Astrocyte (in vitro differentiated cells and primary cell): ENCODE results near the gene TBX18. TPM values are rescaled to one million over a fixed set of nuclear protein-coding genes. Genes with fewer than 3 reads are reported as not detected.
A peak's percentile ranks its signal among the peaks of the same experiment; 100 is the strongest.

ENCODE experiments used
- DNase-seq: peaks from one replicate; pipeline ENCODE4 v3.0.0-alpha.2; 2010; ENCODE audit warnings: low read depth
- FAIRE-seq: peaks from 2 replicates; lab custom pipeline; 2011; peaks lifted over from hg19 to GRCh38; lab: Jason Lieb, UNC
- H2AFZ ChIP-seq: 2 replicates; pipeline ENCODE4 v1.6.0; 2012; ENCODE audit warnings: low read depth, low read length, inconsistent platforms
- H3K27ac ChIP-seq: 2 replicates; pipeline ENCODE4 v1.5.1; 2011; ENCODE audit warnings: low read depth, low read length, inconsistent platforms
- H3K27me3 ChIP-seq: 2 replicates; pipeline ENCODE4 v1.6.0; 2011; ENCODE audit warnings: low read length, inconsistent platforms; ENCODE audit not compliant: insufficient read depth
- H3K36me3 ChIP-seq: 2 replicates; pipeline ENCODE4 v1.5.1; 2011; ENCODE audit warnings: low read length, inconsistent platforms; ENCODE audit not compliant: insufficient read depth
- H3K4me1 ChIP-seq: 2 replicates; pipeline ENCODE4 v1.5.1; 2011; ENCODE audit warnings: low read length, inconsistent platforms; ENCODE audit not compliant: insufficient read depth
- H3K4me2 ChIP-seq: 2 replicates; pipeline ENCODE4 v1.6.0; 2012; ENCODE audit warnings: low read length, inconsistent platforms
- H3K4me3 ChIP-seq: 2 replicates; pipeline ENCODE4 v1.5.1; 2011; ENCODE audit warnings: low read depth, mild to moderate bottlenecking, low read length, inconsistent platforms; ENCODE audit not compliant: insufficient read depth
- H3K79me2 ChIP-seq: 2 replicates; pipeline ENCODE4 v1.6.0; 2012; ENCODE audit warnings: mild to moderate bottlenecking, low read length, inconsistent platforms; ENCODE audit not compliant: insufficient read depth
- H3K9ac ChIP-seq: 2 replicates; pipeline ENCODE4 v1.6.0; 2012; ENCODE audit warnings: mild to moderate bottlenecking, low read length, inconsistent platforms
- H3K9me3 ChIP-seq: 2 replicates; pipeline ENCODE4 v1.5.1; 2012; ENCODE audit warnings: low read depth, mild to moderate bottlenecking, low read length, inconsistent platforms; ENCODE audit not compliant: insufficient read depth
- H4K20me1 ChIP-seq: 2 replicates; pipeline ENCODE4 v1.6.0; 2012; ENCODE audit warnings: low read length, inconsistent platforms; ENCODE audit not compliant: insufficient read depth
- H3K27ac Mint-ChIP-seq: one replicate; pipeline ENCODE4 v1.8.0; 2021; ENCODE audit warnings: mild to moderate bottlenecking, mixed read lengths; ENCODE audit not compliant: unreplicated experiment
- H3K27me3 Mint-ChIP-seq: one replicate; pipeline ENCODE4 v1.8.0; 2021; ENCODE audit warnings: low read depth, mixed read lengths; ENCODE audit not compliant: unreplicated experiment
- H3K36me3 Mint-ChIP-seq: one replicate; pipeline ENCODE4 v1.8.0; 2021; ENCODE audit warnings: low read depth, mixed read lengths; ENCODE audit not compliant: unreplicated experiment
- H3K4me1 Mint-ChIP-seq: one replicate; pipeline ENCODE4 v1.8.0; 2021; ENCODE audit warnings: low read depth, mixed read lengths; ENCODE audit not compliant: unreplicated experiment
- H3K4me3 Mint-ChIP-seq: one replicate; pipeline ENCODE4 v1.8.0; 2021; ENCODE audit warnings: mild to moderate bottlenecking, moderate library complexity, mixed read lengths; ENCODE audit not compliant: unreplicated experiment
- H3K9me3 Mint-ChIP-seq: one replicate; pipeline ENCODE4 v1.8.0; 2021; ENCODE audit warnings: mild to moderate bottlenecking, mixed read lengths; ENCODE audit not compliant: unreplicated experiment
- EZH2 ChIP-seq: IDR thresholded peaks from 2 replicates; pipeline ENCODE4 v1.6.1; 2012; ENCODE audit warnings: mild to moderate bottlenecking, low read length, inconsistent platforms; ENCODE audit not compliant: insufficient read depth
- total RNA-seq: library from RNA; stranded (reverse); gene quantifications from 2 replicates; pipeline ENCODE4 v1.2.1, GENCODE V29; 2021
- TF ChIP-seq, protein P1 (sequence below): IDR thresholded peaks from 2 replicates; pipeline ENCODE4 v1.5.1; 2011; ENCODE audit warnings: low read depth, mild to moderate bottlenecking, inconsistent platforms, low read length, moderate library complexity; ENCODE audit not compliant: insufficient read depth

TBX18 gene
- total RNA-seq, 1 donor from 2014 or later: 12.5 TPM

DNA sequence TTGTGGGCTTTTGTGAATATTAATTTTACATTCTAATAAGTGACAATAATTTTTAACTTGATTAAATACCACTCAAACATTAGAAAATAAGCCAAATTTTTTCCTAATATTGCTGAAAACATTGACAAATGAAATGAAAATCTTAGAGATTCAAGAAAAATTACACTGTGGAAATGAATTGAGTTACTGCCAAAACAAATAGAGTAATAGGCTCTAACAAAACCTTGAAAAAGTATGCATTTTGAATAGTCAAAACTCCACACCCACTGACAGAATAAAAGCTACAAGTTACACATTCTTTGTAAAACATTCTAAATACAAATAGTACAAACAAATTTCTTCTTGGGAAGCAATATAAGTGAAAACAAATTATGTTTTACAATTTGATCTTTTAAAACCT lies 5.9 kb downstream of the TBX18 start:
- H3K4me3 Mint-ChIP-seq: no peak overlapping the region
- no peak overlapping the region for H3K27ac Mint-ChIP-seq
- H3K9me3 ChIP-seq: no peaks in the 10 kb centered on the region
- peak overlapping the region; percentile 8 for H3K4me2 ChIP-seq
- H3K9ac ChIP-seq: no peak overlapping the region
- no peak overlapping the region for H3K27ac ChIP-seq
- H3K4me1 ChIP-seq: no peaks in the 10 kb centered on the region
- no peaks in the 10 kb centered on the region for H4K20me1 ChIP-seq
- H3K79me2 ChIP-seq: peaks cover 79% of the 10 kb centered on the region
- no peak overlapping the region for H3K4me3 ChIP-seq
- FAIRE-seq (no peak), DNase-seq (no peak)
- no peak overlapping the region for H2AFZ ChIP-seq
- H3K4me1 Mint-ChIP-seq: no peaks in the 10 kb centered on the region
- no peaks in the 10 kb centered on the region for H3K9me3 Mint-ChIP-seq
- H3K36me3 ChIP-seq: no peaks in the 10 kb centered on the region
- TF ChIP-seq EZH2: no peak
- TF ChIP-seq, protein P1, sequence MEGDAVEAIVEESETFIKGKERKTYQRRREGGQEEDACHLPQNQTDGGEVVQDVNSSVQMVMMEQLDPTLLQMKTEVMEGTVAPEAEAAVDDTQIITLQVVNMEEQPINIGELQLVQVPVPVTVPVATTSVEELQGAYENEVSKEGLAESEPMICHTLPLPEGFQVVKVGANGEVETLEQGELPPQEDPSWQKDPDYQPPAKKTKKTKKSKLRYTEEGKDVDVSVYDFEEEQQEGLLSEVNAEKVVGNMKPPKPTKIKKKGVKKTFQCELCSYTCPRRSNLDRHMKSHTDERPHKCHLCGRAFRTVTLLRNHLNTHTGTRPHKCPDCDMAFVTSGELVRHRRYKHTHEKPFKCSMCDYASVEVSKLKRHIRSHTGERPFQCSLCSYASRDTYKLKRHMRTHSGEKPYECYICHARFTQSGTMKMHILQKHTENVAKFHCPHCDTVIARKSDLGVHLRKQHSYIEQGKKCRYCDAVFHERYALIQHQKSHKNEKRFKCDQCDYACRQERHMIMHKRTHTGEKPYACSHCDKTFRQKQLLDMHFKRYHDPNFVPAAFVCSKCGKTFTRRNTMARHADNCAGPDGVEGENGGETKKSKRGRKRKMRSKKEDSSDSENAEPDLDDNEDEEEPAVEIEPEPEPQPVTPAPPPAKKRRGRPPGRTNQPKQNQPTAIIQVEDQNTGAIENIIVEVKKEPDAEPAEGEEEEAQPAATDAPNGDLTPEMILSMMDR: no peak
- H3K27me3 Mint-ChIP-seq: peaks cover 15% of the 10 kb centered on the region
- peaks cover 9% of the 10 kb centered on the region for H3K36me3 Mint-ChIP-seq
- H3K27me3 ChIP-seq: peaks cover 6% of the 10 kb centered on the region

DNA sequence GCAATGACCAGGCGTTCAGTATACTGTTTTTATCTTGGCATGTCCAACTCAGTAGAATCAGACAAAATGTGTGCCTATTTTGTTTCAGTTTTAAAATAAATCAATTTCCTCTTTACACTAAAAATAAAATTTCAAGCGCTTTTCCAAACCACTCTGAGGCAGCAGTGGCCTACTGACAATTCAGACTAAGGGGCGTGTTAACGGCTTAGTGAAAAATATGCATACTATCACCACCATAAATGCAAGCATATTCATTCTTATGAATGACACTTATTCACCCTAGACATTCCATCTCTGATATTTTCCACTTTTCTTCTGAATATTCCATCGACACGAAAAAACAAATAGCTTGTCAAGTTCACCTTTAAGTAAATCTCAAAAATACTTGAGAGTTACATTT lies 7.5 kb downstream of the TBX18 start:
- H3K9me3 ChIP-seq: no peaks in the 10 kb centered on the region
- Mint-ChIP-seq H3K27me3 (peaks cover 12% of the 10 kb centered on the region), H3K27ac (no peak overlapping the region), H3K9me3 (no peaks in the 10 kb centered on the region), H3K4me1 (peaks cover 2% of the 10 kb centered on the region), H3K4me3 (no peak overlapping the region), H3K36me3 (peaks cover 16% of the 10 kb centered on the region)
- TF ChIP-seq, protein P1: no peak
- no peak for TF ChIP-seq EZH2
- peaks cover 69% of the 10 kb centered on the region for H3K79me2 ChIP-seq
- H2AFZ ChIP-seq: no peak overlapping the region
- no peaks in the 10 kb centered on the region for H3K36me3 ChIP-seq
- no peaks in the 10 kb centered on the region for H3K4me1 ChIP-seq
- FAIRE-seq (no peak), DNase-seq (no peak)
- H3K9ac ChIP-seq: peak overlapping the region; percentile 7
- no peak overlapping the region for H3K4me3 ChIP-seq
- no peaks in the 10 kb centered on the region for H3K27me3 ChIP-seq
- H3K4me2 ChIP-seq: peak overlapping the region; percentile 41
- H4K20me1 ChIP-seq: no peaks in the 10 kb centered on the region
- H3K27ac ChIP-seq: no peak overlapping the region

DNA sequence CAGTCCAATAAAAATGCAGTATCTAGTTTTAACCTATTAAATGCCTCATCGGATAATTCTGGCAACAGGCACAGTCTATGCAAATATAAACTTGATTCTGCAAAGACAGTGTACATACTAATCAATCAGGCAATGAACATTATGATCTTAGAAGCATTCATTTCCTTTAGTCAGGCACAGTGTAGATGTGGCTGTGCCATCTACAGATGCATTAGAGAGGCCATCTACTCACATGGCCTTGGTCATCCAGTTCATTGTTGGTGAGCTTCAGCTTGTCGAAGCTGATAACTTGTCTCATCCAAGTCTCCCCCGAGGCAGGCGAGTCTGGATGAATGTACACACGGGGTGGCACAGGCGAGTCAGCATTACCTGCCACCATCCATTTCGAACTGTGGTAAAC lies 7.9 kb downstream of the TBX18 start:
- no peak overlapping the region for H3K27ac ChIP-seq
- H3K36me3 ChIP-seq: no peaks in the 10 kb centered on the region
- no peak for DNase-seq
- peak overlapping the region; percentile 7 for H3K9ac ChIP-seq
- H4K20me1 ChIP-seq: no peaks in the 10 kb centered on the region
- TF ChIP-seq EZH2: no peak
- TF ChIP-seq, protein P1: no peak
- no peak overlapping the region for H3K4me3 ChIP-seq
- H3K9me3 ChIP-seq: no peaks in the 10 kb centered on the region
- no peak overlapping the region for H3K27ac Mint-ChIP-seq
- H3K27me3 Mint-ChIP-seq: peaks cover 10% of the 10 kb centered on the region
- H3K4me1 ChIP-seq: no peaks in the 10 kb centered on the region
- no peak overlapping the region for H2AFZ ChIP-seq
- peaks cover 16% of the 10 kb centered on the region for H3K36me3 Mint-ChIP-seq
- H3K27me3 ChIP-seq: no peaks in the 10 kb centered on the region
- no peaks in the 10 kb centered on the region for H3K9me3 Mint-ChIP-seq
- FAIRE-seq: no peak
- H3K4me3 Mint-ChIP-seq: no peak overlapping the region
- H3K4me2 ChIP-seq: peak overlapping the region; percentile 41
- H3K79me2 ChIP-seq: peaks cover 69% of the 10 kb centered on the region
- H3K4me1 Mint-ChIP-seq: peaks cover 4% of the 10 kb centered on the region
